Measurements from ENCODE around the gene SORCS2.

SORCS2 gene

GRCh38 chr4:7287918-7288280, 95.6 kb downstream of the SORCS2 start:
- TF ChIP-seq ZNF221 (tag by site-specific recombination; IDR thresholded peaks at IDR 0.05; ENCODE audit: borderline replicate concordance) (no peak), ZIC2 (tag by site-specific recombination; IDR thresholded peaks at IDR 0.05) (peak; percentile 16; the same call in 1 of the 2 replicates), ZNF626 (tag by site-specific recombination; IDR thresholded peaks at IDR 0.05) (no peak)
- TF ChIP-seq, protein P1, sequence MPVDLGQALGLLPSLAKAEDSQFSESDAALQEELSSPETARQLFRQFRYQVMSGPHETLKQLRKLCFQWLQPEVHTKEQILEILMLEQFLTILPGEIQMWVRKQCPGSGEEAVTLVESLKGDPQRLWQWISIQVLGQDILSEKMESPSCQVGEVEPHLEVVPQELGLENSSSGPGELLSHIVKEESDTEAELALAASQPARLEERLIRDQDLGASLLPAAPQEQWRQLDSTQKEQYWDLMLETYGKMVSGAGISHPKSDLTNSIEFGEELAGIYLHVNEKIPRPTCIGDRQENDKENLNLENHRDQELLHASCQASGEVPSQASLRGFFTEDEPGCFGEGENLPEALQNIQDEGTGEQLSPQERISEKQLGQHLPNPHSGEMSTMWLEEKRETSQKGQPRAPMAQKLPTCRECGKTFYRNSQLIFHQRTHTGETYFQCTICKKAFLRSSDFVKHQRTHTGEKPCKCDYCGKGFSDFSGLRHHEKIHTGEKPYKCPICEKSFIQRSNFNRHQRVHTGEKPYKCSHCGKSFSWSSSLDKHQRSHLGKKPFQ (tag by site-specific recombination; IDR thresholded peaks at IDR 0.05): no peak
- Histone ChIP-seq H3K27ac (ENCODE audit: extremely low read depth, low read depth, low read length) (no peak overlapping the region), H3K9me3 (ENCODE audit: control insufficient read depth, insufficient read depth, low read depth, low read length) (no peaks in the 10 kb centered on the region), H3K36me3 (ENCODE audit: control insufficient read depth in 2 of 2, insufficient read depth in 1 of 2, low read length in 2 of 2) (no peaks in the 10 kb centered on the region), H3K4me1 (ENCODE audit: control insufficient read depth, insufficient read depth, low read length) (no peaks in the 10 kb centered on the region), H3K4me3 (ENCODE audit: low read depth, low read length) (no peak overlapping the region)
- ChIA-PET CTCF (no interaction called here), POLR2A (no interaction called here)

DNA sequence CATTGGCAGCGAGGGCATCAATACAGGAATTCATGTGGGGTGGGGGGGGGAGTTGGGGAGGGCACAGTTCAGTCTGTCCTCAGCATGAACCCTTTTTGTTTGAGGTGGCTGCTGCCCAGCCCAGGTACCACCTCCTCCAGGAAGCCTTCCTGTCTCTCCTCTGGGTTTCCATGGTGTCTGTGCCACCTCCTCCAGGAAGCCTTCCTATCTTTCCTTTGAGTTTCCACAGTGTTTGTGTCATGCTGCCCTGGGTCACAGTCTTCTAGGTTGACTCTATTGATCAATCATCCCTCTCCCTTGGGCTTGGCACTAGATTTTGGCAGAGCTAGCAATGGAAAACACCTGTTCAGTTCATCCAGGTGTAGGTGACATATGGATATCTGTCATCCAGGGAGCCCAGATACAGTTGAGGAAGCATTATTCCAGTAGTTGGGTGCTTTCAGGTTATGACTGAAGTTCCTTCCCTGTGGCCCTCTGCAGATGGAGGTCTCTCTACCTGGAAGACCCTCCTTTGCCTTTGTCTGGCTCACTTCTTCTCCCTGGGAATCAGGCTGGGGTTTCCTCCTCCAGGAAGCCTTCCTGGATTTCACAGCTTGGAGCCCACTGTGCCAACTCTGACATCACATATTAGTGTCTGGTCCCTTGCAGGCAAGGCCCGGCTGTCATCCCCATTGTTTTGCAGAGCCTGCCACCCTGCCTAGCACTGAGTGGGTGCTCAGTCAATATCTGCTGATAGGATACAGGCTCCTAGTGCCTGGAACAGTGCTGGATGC, 96.6 kb downstream of the SORCS2 start:
- Histone ChIP-seq H3K4me1 (ENCODE audit: control insufficient read depth, insufficient read depth, low read length) (no peaks in the 10 kb centered on the region), H3K36me3 (ENCODE audit: control insufficient read depth in 2 of 2, insufficient read depth in 1 of 2, low read length in 2 of 2) (no peaks in the 10 kb centered on the region), H3K27ac (ENCODE audit: extremely low read depth, low read depth, low read length) (no peak overlapping the region), H3K9me3 (ENCODE audit: control insufficient read depth, insufficient read depth, low read depth, low read length) (no peaks in the 10 kb centered on the region), H3K4me3 (ENCODE audit: low read depth, low read length) (no peak overlapping the region)
- ChIA-PET POLR2A (no interaction called here), CTCF (no interaction called here)
- TF ChIP-seq SP7 (tag by site-specific recombination; IDR thresholded peaks at IDR 0.05): no peak
- no peak for TF ChIP-seq ZNF280D (tag by site-specific recombination; IDR thresholded peaks at IDR 0.05)
- TF ChIP-seq, protein P2, sequence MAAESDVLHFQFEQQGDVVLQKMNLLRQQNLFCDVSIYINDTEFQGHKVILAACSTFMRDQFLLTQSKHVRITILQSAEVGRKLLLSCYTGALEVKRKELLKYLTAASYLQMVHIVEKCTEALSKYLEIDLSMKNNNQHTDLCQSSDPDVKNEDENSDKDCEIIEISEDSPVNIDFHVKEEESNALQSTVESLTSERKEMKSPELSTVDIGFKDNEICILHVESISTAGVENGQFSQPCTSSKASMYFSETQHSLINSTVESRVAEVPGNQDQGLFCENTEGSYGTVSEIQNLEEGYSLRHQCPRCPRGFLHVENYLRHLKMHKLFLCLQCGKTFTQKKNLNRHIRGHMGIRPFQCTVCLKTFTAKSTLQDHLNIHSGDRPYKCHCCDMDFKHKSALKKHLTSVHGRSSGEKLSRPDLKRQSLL (tag by site-specific recombination; IDR thresholded peaks at IDR 0.05): no peak
- no peak for TF ChIP-seq ZNF248 (tag by site-specific recombination; IDR thresholded peaks at IDR 0.05)
- no peak for TF ChIP-seq ZNF112 (tag by site-specific recombination; IDR thresholded peaks at IDR 0.05)
- TF ChIP-seq SETDB1 (IDR thresholded peaks at IDR 0.05; ENCODE audit: insufficient read length, low read length): no peak
- no peak for TF ChIP-seq ZNF121 (tag by site-specific recombination; IDR thresholded peaks at IDR 0.05)
- no peak for TF ChIP-seq ZNF76 (tag by site-specific recombination; IDR thresholded peaks at IDR 0.05; ENCODE audit: borderline replicate concordance, low read depth)
- no peak for TF ChIP-seq ZNF433 (tag by site-specific recombination; IDR thresholded peaks at IDR 0.05; ENCODE audit: low read depth)
- TF ChIP-seq ZNF366 (tag by site-specific recombination; conservative IDR thresholded peaks at IDR 0.05): no peak
- TF ChIP-seq ZNF133 (tag by site-specific recombination; IDR thresholded peaks at IDR 0.05): no peak
- TF ChIP-seq GLI2 (tag by site-specific recombination; IDR thresholded peaks at IDR 0.05; ENCODE audit: borderline replicate concordance, low read depth): no peak
- no peak for TF ChIP-seq ZNF626 (tag by site-specific recombination; IDR thresholded peaks at IDR 0.05)

- Histone ChIP-seq H3K36me3 (ENCODE audit: control insufficient read depth in 2 of 2, insufficient read depth in 1 of 2, low read length in 2 of 2) (no peaks in the 10 kb centered on the region), H3K4me1 (ENCODE audit: control insufficient read depth, insufficient read depth, low read length) (no peaks in the 10 kb centered on the region), H3K9me3 (ENCODE audit: control insufficient read depth, insufficient read depth, low read depth, low read length) (no peaks in the 10 kb centered on the region), H3K27ac (ENCODE audit: extremely low read depth, low read depth, low read length) (no peak overlapping the region), H3K4me3 (ENCODE audit: low read depth, low read length) (no peak overlapping the region)
- POLR2A ChIA-PET: no interaction called here
- CTCF ChIA-PET: no interaction called here
- no peak for TF ChIP-seq ZNF169 (tag by site-specific recombination; IDR thresholded peaks at IDR 0.05)
- no peak for TF ChIP-seq ZBTB1 (tag by site-specific recombination; IDR thresholded peaks at IDR 0.05)
- TF ChIP-seq KLF10 (tag by site-specific recombination; IDR thresholded peaks at IDR 0.05): no peak
Measured at GRCh38 chr4:7289589-7289988, 97.3 kb downstream of the SORCS2 start.

Data from HEK293 (cell line).